OCI-LY3 (cell line): ENCODE data around the gene CCDC6.
A peak's percentile ranks its signal among the peaks of the same experiment; 100 is the strongest.
"Not testable (repeated sequence)": the region's sequence is repeated elsewhere in the genome, so short reads cannot be mapped to it uniquely, and the experiment has no call there.

Experiments
- H2AFZ ChIP-seq: fragments of 200-600, 300-600 bp; shearing (Covaris generic); 2 replicates; pipeline ENCODE4 v1.6.0; 2014; ENCODE audit warnings: antibody characterized with exemption, low read depth, low read length
- H3K27ac ChIP-seq: fragments of 200-600, 300-600 bp; sonication (generic); 2 replicates; pipeline ENCODE4 v1.5.1; 2014; ENCODE audit warnings: mild to moderate bottlenecking, low read length, moderate library complexity, mixed read lengths
- H3K27me3 ChIP-seq: fragments of 200-600, 300-600 bp; sonication (generic); 2 replicates; pipeline ENCODE4 v1.6.1; 2014; ENCODE audit warnings: low read depth, low read length, mixed read lengths
- H3K36me3 ChIP-seq: fragments of 200-600, 300-600 bp; sonication (generic); replicated peaks from 2 replicates; pipeline ENCODE3; 2014; ENCODE audit warnings: low read depth, low read length, mixed read lengths
- H3K4me1 ChIP-seq: fragments of 300-600, 200-600 bp; sonication (generic); 2 replicates; pipeline ENCODE4 v1.6.1; 2014; ENCODE audit warnings: low read length, mixed read lengths
- H3K4me2 ChIP-seq: fragments of 200-600, 300-600 bp; sonication (generic); 2 replicates; pipeline ENCODE4 v1.6.1; 2014; ENCODE audit warnings: low read length, mixed read lengths
- H3K4me3 ChIP-seq: fragments of 300-600, 200-600 bp; sonication (generic); 2 replicates; pipeline ENCODE4 v1.5.1; 2014; ENCODE audit warnings: antibody characterized with exemption, mild to moderate bottlenecking, low read length, moderate library complexity
- H3K79me2 ChIP-seq: fragments of 300-600, 200-600 bp; shearing (Covaris generic); 2 replicates; pipeline ENCODE4 v1.6.1; 2014; ENCODE audit warnings: mild to moderate bottlenecking, low read length, mixed read lengths
- H3K9ac ChIP-seq: fragments of 300-600, 200-600 bp; shearing (Covaris generic); 2 replicates; pipeline ENCODE4 v1.6.0; 2014; ENCODE audit warnings: mild to moderate bottlenecking, low read length, moderate library complexity
- H3K9me3 ChIP-seq: fragments of 200-600, 300-600 bp; shearing (Covaris generic); 2 replicates; pipeline ENCODE4 v1.6.1; 2014; ENCODE audit warnings: low read length, mixed read lengths; ENCODE audit not compliant: insufficient read depth
- H4K20me1 ChIP-seq: fragments of 200-600, 300-600 bp; sonication (generic); 2 replicates; pipeline ENCODE4 v1.6.1; 2016; ENCODE audit warnings: low read length, mixed read lengths; ENCODE audit not compliant: insufficient read depth
- CTCF ChIP-seq: fragments of 200-600, 300-600 bp; sonication (generic); IDR thresholded peaks from 2 replicates; pipeline ENCODE4 v1.5.1; 2014; ENCODE audit warnings: antibody characterized with exemption, low read length, low read depth
- EZH2phosphoT487 ChIP-seq: fragments of 200-600 bp; shearing (Covaris generic); IDR thresholded peaks from 2 replicates; pipeline ENCODE4 v1.6.1; 2018; ENCODE audit warnings: antibody characterized with exemption, mixed run types, low read depth

CCDC6 gene

GRCh38 chr10:59906417-59907202 lies at the start of gene CCDC6:
Gene CCDC6 (minus strand): TSS chr10:59906556. CDS start chr10:59906424, 132 bp downstream.
- Histone ChIP-seq H3K79me2 (peaks cover 46% of the 10 kb centered on the region), H3K9me3 (no peaks in the 10 kb centered on the region), H3K4me2 (peak within 1 kb of the TSS; percentile 86), H3K4me1 (peaks cover 31% of the 10 kb centered on the region), H3K36me3 (peaks cover 4% of the 10 kb centered on the region), H3K9ac (peak within 1 kb of the TSS; percentile 91), H2AFZ (peak within 1 kb of the TSS; percentile 83), H4K20me1 (peaks cover 30% of the 10 kb centered on the region), H3K27me3 (no peaks in the 10 kb centered on the region), H3K4me3 (peak within 1 kb of the TSS; percentile 97), H3K27ac (peak within 1 kb of the TSS; percentile 88)
- no peak for TF ChIP-seq EZH2phosphoT487
- peak; percentile 35; the same call in 1 of the 2 replicates for TF ChIP-seq CTCF

DNA sequence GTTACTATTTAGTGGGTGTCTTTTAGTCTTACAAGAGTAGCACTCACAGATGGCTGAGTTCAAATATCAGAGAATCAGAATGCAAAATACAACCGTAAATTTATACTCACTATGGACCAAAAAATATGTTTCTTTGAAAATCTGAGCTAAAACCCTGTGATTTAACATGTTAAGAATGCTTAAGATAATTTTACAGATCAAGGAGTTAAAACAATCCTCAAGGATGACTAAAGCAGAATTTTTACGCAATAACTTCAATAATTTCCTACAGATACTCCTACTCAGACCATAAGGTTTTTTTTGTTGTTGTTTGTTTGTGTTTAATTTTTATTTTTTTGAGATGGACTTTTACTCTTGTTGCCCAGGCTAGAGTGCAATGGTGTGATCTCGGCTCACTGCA lies 47.9 kb upstream of the CCDC6 start:
- Histone ChIP-seq H3K4me1 (peaks cover 7% of the 10 kb centered on the region; the same call in 1 of the 2 replicates), H3K27me3 (no peaks in the 10 kb centered on the region), H3K4me3 (no peak overlapping the region), H3K4me2 (peak overlapping the region; percentile 15; the same call in 1 of the 2 replicates), H3K79me2 (no peaks in the 10 kb centered on the region), H2AFZ (no peak overlapping the region), H3K9ac (no peak overlapping the region), H3K9me3 (no peaks in the 10 kb centered on the region), H4K20me1 (no peaks in the 10 kb centered on the region), H3K27ac (no peak overlapping the region), H3K36me3 (no peaks in the 10 kb centered on the region)
- TF ChIP-seq EZH2phosphoT487, result no peak
- TF ChIP-seq CTCF, result no peak

DNA sequence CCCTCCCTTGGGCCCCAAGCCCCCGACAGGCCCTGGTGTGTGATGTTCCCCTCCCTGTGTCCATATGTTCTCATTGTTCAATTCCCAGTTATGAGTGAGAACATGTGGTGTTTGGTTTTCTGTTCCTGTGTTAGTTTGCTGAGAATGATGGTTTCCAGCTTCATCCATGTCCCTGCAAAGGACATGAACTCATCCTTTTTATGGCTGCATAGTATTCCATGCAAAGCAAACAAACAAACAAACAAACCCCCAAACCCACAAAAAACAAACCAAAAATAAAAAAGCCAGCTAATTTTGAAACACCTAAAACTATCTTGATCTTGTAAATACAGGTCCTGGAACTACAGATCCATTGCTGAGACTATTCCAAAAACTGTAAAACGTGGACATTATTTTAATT lies 47.4 kb upstream of the CCDC6 start:
- not testable (repeated sequence) for H3K9ac ChIP-seq, H3K4me1 ChIP-seq, H2AFZ ChIP-seq, H3K9me3 ChIP-seq, H3K27me3 ChIP-seq, H3K36me3 ChIP-seq, H3K79me2 ChIP-seq, H3K4me3 ChIP-seq, H4K20me1 ChIP-seq, H3K27ac ChIP-seq
- peak overlapping the region; percentile 15; the same call in 1 of the 2 replicates for H3K4me2 ChIP-seq

DNA sequence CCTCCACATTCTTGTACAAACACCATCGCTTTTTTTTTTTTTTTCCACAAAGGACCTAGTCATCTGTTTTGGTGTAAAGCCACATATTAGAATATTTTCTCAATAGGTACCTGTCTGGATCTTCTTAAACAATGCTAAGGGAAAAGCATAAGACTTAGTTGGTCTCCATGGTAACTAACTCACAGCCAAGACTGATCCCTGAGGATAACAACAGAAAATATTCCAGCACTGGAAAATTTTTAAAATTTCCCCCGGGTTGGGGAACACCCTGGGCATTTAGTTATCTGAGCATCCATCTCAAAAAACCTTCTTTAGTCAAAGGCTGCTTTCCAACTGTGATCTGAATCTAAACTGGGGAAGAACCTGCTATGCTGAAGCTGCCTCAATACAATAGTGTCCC lies 43.7 kb upstream of the CCDC6 start:
- Histone ChIP-seq H3K9ac (no peak overlapping the region), H3K36me3 (no peaks in the 10 kb centered on the region), H2AFZ (no peak overlapping the region), H3K27ac (no peak overlapping the region), H3K79me2 (no peaks in the 10 kb centered on the region), H3K4me3 (no peak overlapping the region), H3K4me1 (peaks cover 16% of the 10 kb centered on the region), H4K20me1 (no peaks in the 10 kb centered on the region), H3K4me2 (no peak overlapping the region), H3K9me3 (no peaks in the 10 kb centered on the region), H3K27me3 (no peaks in the 10 kb centered on the region)
- TF ChIP-seq EZH2phosphoT487, result no peak
- no peak for TF ChIP-seq CTCF
